Spleen (tissue), 7 donors: ENCODE results near the gene RBM20.

Experiments
- POLR2A ChIP-seq, 3 donors: fragments of 450-650 bp; IDR thresholded peaks; one replicate each; pipeline ENCODE4 v1.5.1; 2017; ENCODE audit warnings: antibody characterized with exemption in 3 of 3, mild to moderate bottlenecking in 1 of 3
- POLR2AphosphoS5 ChIP-seq, 3 donors: sonication (generic); formaldehyde crosslinking; IDR thresholded peaks; one replicate each; pipeline ENCODE4 v1.5.1; 2017; ENCODE audit warnings: antibody characterized with exemption in 3 of 3
- TF ChIP-seq, protein P1 (sequence below), 11 experiments: fragments of 200-600 bp in 7 of 11; fragments of 450-650 bp in 4 of 11; sonication (generic) in 4 of 11; IDR thresholded peaks in 8 of 11; conservative IDR thresholded peaks in 3 of 11; 1 replicate in 7 of 11; 2 replicates in 4 of 11; pipeline versions ENCODE4 v1.4.0 to v1.8.0; 2016 to 2021; ENCODE audit warnings: antibody characterized with exemption in 11 of 11, inconsistent platforms in 4 of 11, mild to moderate bottlenecking in 1 of 11
- donor health status: DM: no; HTN: no; CAD: no; lungs with moderate emphysema.
- donor health status: DM: no; HTN: no; CAD: no.
- donor health status: DM: no; HTN: no; CAD: no.

DNA sequence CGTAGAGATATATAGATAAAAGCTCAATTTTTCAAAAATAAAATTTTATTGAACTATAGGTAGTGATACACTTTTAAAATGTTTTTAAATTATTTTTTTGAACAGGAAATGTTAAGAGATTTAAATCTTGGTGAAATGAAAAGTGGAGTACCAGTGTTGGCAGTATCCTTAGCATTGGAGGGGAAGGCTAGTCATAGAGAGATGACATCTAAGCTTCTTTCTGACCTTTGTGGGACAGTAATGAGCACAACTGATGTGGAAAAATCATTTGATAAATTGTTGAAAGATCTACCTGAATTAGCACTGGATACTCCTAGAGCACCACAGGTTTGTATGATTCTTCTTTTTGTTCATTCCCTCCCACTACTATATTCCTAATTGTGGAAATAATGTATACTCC is 243.4 kb downstream of the RBM20 start:
- TF ChIP-seq POLR2A (IDR thresholded peaks at IDR 0.05) (no peak), POLR2AphosphoS5 (IDR thresholded peaks at IDR 0.05) (no peak)
- TF ChIP-seq, protein P1, sequence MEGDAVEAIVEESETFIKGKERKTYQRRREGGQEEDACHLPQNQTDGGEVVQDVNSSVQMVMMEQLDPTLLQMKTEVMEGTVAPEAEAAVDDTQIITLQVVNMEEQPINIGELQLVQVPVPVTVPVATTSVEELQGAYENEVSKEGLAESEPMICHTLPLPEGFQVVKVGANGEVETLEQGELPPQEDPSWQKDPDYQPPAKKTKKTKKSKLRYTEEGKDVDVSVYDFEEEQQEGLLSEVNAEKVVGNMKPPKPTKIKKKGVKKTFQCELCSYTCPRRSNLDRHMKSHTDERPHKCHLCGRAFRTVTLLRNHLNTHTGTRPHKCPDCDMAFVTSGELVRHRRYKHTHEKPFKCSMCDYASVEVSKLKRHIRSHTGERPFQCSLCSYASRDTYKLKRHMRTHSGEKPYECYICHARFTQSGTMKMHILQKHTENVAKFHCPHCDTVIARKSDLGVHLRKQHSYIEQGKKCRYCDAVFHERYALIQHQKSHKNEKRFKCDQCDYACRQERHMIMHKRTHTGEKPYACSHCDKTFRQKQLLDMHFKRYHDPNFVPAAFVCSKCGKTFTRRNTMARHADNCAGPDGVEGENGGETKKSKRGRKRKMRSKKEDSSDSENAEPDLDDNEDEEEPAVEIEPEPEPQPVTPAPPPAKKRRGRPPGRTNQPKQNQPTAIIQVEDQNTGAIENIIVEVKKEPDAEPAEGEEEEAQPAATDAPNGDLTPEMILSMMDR (IDR thresholded peaks at IDR 0.05 in 8 of 11, conservative IDR thresholded peaks at IDR 0.05 in 3 of 11): no peak
